IMR-90 (cell line): Measurements from ENCODE around the gene PANK3. TPM values are rescaled to one million over a fixed set of nuclear protein-coding genes. Genes with fewer than 3 reads are reported as not detected.
"Not testable (repeated sequence)": the region's sequence is repeated elsewhere in the genome, so short reads cannot be mapped to it uniquely, and the experiment has no call there.

Experiments used
- ATAC-seq: fragments of 200-7000 bp; cut with Tn5 transposase; 2 replicates; pipeline ENCODE4 v1.9.1; 2020; ENCODE audit warnings: low read depth, mild to moderate bottlenecking, moderate library complexity
- BruUV-seq: library from RNA; stranded (reverse); fragments of 400-500 nt; replicated peaks from 2 replicates; lab custom pipeline; 2021; lab: Mats Ljungman, UMichigan
- CTCF ChIA-PET: fragments of 300-600 bp; formaldehyde crosslinking; extraction: SDS; loops from one replicate; lab custom pipeline; 2021; ENCODE audit warnings: antibody characterized with exemption; lab: Yijun Ruan, JAX
- POLR2A ChIA-PET: fragments of 300-600 bp; sonication (Branson Sonifier 250); formaldehyde crosslinking; loops from one replicate; lab custom pipeline; 2022; ENCODE audit warnings: antibody characterized with exemption; ENCODE audit not compliant: unreplicated experiment; lab: Charles Lee
- DNase-seq: peaks from one replicate; pipeline ENCODE4 v3.0.0; 2013
- H2AFZ ChIP-seq: replicated peaks from 2 replicates; pipeline ENCODE3; 2013; ENCODE audit warnings: low read length, mild to moderate bottlenecking; ENCODE audit not compliant: poor library complexity
- H2AK5ac ChIP-seq: 2 replicates; pipeline ENCODE4 v1.6.1; 2013; ENCODE audit warnings: low read depth, low read length, inconsistent platforms
- H2AK9ac ChIP-seq: replicated peaks from 2 replicates; pipeline ENCODE3; 2013; ENCODE audit warnings: mild to moderate bottlenecking, low read depth, low read length, moderate library complexity; ENCODE audit not compliant: poor library complexity
- H2BK120ac ChIP-seq: 2 replicates; pipeline ENCODE4 v1.6.1; 2013; ENCODE audit warnings: low read depth, low read length, inconsistent platforms
- H2BK15ac ChIP-seq: 3 replicates; pipeline ENCODE4 v1.6.1; 2013; ENCODE audit warnings: low read depth, low read length, inconsistent platforms
- H2BK20ac ChIP-seq: 2 replicates; pipeline ENCODE4 v1.6.1; 2013; ENCODE audit warnings: low read depth, mild to moderate bottlenecking, inconsistent platforms, low read length, moderate library complexity
- H2BK5ac ChIP-seq: 2 replicates; pipeline ENCODE4 v1.6.1; 2013; ENCODE audit warnings: mild to moderate bottlenecking, low read depth, low read length, inconsistent platforms; ENCODE audit not compliant: poor library complexity, severe bottlenecking
- H3K14ac ChIP-seq: replicated peaks from 2 replicates; pipeline ENCODE4 v1.6.1; 2013; ENCODE audit warnings: low read depth, low read length, inconsistent platforms
- H3K18ac ChIP-seq: 2 replicates; pipeline ENCODE4 v1.6.1; 2013; ENCODE audit warnings: low read depth, low read length, control low read depth
- H3K23ac ChIP-seq: 2 replicates; pipeline ENCODE4 v1.6.1; 2013; ENCODE audit warnings: low read depth, low read length, inconsistent platforms
- H3K27ac ChIP-seq: 2 replicates; pipeline ENCODE4 v1.5.1; 2013; ENCODE audit warnings: mild to moderate bottlenecking, control low read depth, low read length; ENCODE audit not compliant: insufficient read depth
- H3K27me3 ChIP-seq: 2 replicates; pipeline ENCODE4 v1.6.1; 2013; ENCODE audit warnings: low read length; ENCODE audit not compliant: control insufficient read depth, insufficient read depth
- H3K36me3 ChIP-seq: 2 replicates; pipeline ENCODE4 v1.6.1; 2013; ENCODE audit warnings: low read length, mixed read lengths; ENCODE audit not compliant: control insufficient read depth, insufficient read depth
- H3K4ac ChIP-seq: 2 replicates; pipeline ENCODE4 v1.6.1; 2013; ENCODE audit warnings: low read depth, low read length, inconsistent platforms
- H3K4me1 ChIP-seq: 2 replicates; pipeline ENCODE4 v1.6.1; 2013; ENCODE audit warnings: low read length, mixed read lengths; ENCODE audit not compliant: control insufficient read depth, insufficient read depth
- H3K4me2 ChIP-seq: 2 replicates; pipeline ENCODE4 v1.6.1; 2013; ENCODE audit warnings: low read depth, mild to moderate bottlenecking, control low read depth, low read length, moderate library complexity
- H3K4me3 ChIP-seq: 2 replicates; pipeline ENCODE4 v1.5.1; 2013; ENCODE audit warnings: low read depth, mild to moderate bottlenecking, control low read depth, low read length, moderate library complexity; ENCODE audit not compliant: insufficient read depth
- H3K56ac ChIP-seq: 2 replicates; pipeline ENCODE4 v1.6.1; 2013; ENCODE audit warnings: low read length, inconsistent platforms; ENCODE audit not compliant: insufficient read depth; ENCODE audit errors: extremely low read depth
- H3K79me1 ChIP-seq, 2 experiments: 2 replicates each; pipeline ENCODE4 v1.6.1; 2013; ENCODE audit warnings: low read length in 2 of 2, inconsistent platforms in 1 of 2, low read depth in 1 of 2
- H3K9ac ChIP-seq: 2 replicates; pipeline ENCODE4 v1.6.1; 2013; ENCODE audit warnings: low read depth, low read length, control low read depth
- H3K9me1 ChIP-seq: 2 replicates; pipeline ENCODE4 v1.6.1; 2013; ENCODE audit warnings: low read length, inconsistent platforms; ENCODE audit not compliant: insufficient read depth
- H3K9me3 ChIP-seq: 2 replicates; pipeline ENCODE4 v1.6.1; 2013; ENCODE audit warnings: low read length; ENCODE audit not compliant: control insufficient read depth, insufficient read depth
- H4K20me1 ChIP-seq: 2 replicates; pipeline ENCODE4 v1.6.1; 2013; ENCODE audit warnings: low read length, inconsistent platforms; ENCODE audit not compliant: insufficient read depth
- H4K5ac ChIP-seq: 2 replicates; pipeline ENCODE4 v1.6.1; 2013; ENCODE audit warnings: mild to moderate bottlenecking, low read depth, low read length, control low read depth
- H4K8ac ChIP-seq, 2 experiments: 2 replicates each; pipeline ENCODE4 v1.6.1; 2013; ENCODE audit warnings: low read depth in 2 of 2, low read length in 2 of 2, control low read depth in 1 of 2, inconsistent platforms in 1 of 2
- H4K91ac ChIP-seq: 2 replicates; pipeline ENCODE4 v1.6.1; 2013; ENCODE audit warnings: low read depth, low read length, inconsistent platforms; ENCODE audit not compliant: insufficient read depth
- WGBS, 2 experiments: methylation state at CpG; one replicate each; pipeline versions ENCODE4 v1.1.5 to v1.1.7; 2013; ENCODE audit warnings: missing lambda C conversion rate in 2 of 2; ENCODE audit not compliant: insufficient read length in 1 of 2; ENCODE audit errors: extremely low coverage in 2 of 2; 5-methylcytosine and 5-hydroxymethylcytosine counted together
- dilution Hi-C: fragments of 300-500 bp; cut with HindIII; formaldehyde crosslinking; loops from one replicate; pipeline ENCODE4 v1.14.3; 2018; ENCODE audit warnings: low sequenced_read_pairs; ENCODE audit not compliant: unreplicated experiment
- in situ Hi-C: fragments of 300-500 bp; cut with MboI; formaldehyde crosslinking; loops from 3 replicates; pipeline ENCODE4 v1.14.3; 2019; ENCODE audit warnings: low sequenced_read_pairs, inconsistent platforms, mixed read lengths
- intact Hi-C: fragments of 100-400 bp; cut with micrococcal nuclease; formaldehyde crosslinking; loops from 2 replicates; pipeline ENCODE4 v1.10.0; 2022
- polyA plus RNA-seq, 3 experiments: library from polyadenylated mRNA; depleted of rRNA; stranded (reverse); fragments of >200 nt; gene quantifications; 2 replicates each; pipeline ENCODE4 v1.2.3, GENCODE V29; 2012; ENCODE audit warnings: low replicate concordance in 1 of 3
- total RNA-seq: library from RNA; depleted of rRNA; stranded (reverse); fragments of >200 nt; gene quantifications from 2 replicates; pipeline ENCODE4 v1.2.3, GENCODE V29; 2012

The PANK3 gene
- total and polyA plus RNA-seq, 2 of the 4 experiments (the other 2 are of a cell fraction): 6.9 to 21.0 TPM

DNA sequence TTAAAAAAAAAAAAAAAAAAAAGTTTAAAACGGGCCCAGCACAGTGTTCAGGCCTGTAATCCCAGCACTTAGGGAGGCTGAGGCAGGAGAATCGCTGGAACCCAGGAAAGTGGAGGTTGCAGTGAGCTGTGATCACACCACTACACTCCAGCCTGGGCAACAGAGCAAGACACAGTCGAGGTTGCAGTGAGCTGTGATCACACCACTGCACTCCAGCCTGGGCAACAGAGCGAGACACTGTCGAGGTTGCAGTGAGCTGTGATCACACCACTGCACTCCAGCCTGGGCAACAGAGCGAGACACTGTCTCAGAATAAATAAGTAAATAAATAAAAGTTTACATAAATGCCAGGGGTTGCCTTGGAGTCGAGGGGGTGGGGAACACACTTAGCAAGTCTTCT is 44.8 kb downstream of the PANK3 start:
- H3K18ac ChIP-seq, H4K91ac ChIP-seq, H3K56ac ChIP-seq, CTCF ChIA-PET, H3K36me3 ChIP-seq, H3K27ac ChIP-seq, intact Hi-C loops, POLR2A ChIA-PET, H3K4me1 ChIP-seq, BruUV-seq, H2BK15ac ChIP-seq, H2AK9ac ChIP-seq, H3K9ac ChIP-seq, H3K4me2 ChIP-seq, H2AK5ac ChIP-seq, dilution Hi-C loops, H3K14ac ChIP-seq, H3K79me1 ChIP-seq, in situ Hi-C loops, H3K9me1 ChIP-seq, H2BK20ac ChIP-seq, H3K23ac ChIP-seq, H4K20me1 ChIP-seq, H2BK120ac ChIP-seq, H4K8ac ChIP-seq, ATAC-seq, H3K9me3 ChIP-seq, H2AFZ ChIP-seq, H3K4me3 ChIP-seq, H2BK5ac ChIP-seq, DNase-seq, H4K5ac ChIP-seq, H3K4ac ChIP-seq: not testable (repeated sequence)
- H3K27me3 ChIP-seq: peaks cover 25% of the 10 kb centered on the region
- no CpG with 5 or more reads among the region's 7 CpGs for WGBS, 2 experiments
